Spleen (tissue), 7 donors: Measurements from ENCODE around the gene RABAC1.

Experiments
- CTCF ChIP-seq, 11 experiments: fragments of 200-600 bp in 7 of 11; fragments of 450-650 bp in 4 of 11; sonication (generic) in 4 of 11; IDR thresholded peaks in 8 of 11; conservative IDR thresholded peaks in 3 of 11; 1 replicate in 7 of 11; 2 replicates in 4 of 11; pipeline versions ENCODE4 v1.4.0 to v1.8.0; 2016 to 2021; ENCODE audit warnings: antibody characterized with exemption in 11 of 11, inconsistent platforms in 4 of 11, mild to moderate bottlenecking in 1 of 11
- POLR2AphosphoS5 ChIP-seq, 3 donors: sonication (generic); formaldehyde crosslinking; IDR thresholded peaks; one replicate each; pipeline ENCODE4 v1.5.1; 2017; ENCODE audit warnings: antibody characterized with exemption in 3 of 3
- donor health status: DM: no; HTN: no; CAD: no; lungs with moderate emphysema.
- donor health status: DM: no; HTN: no; CAD: no.
- donor health status: DM: no; HTN: no; CAD: no.

DNA sequence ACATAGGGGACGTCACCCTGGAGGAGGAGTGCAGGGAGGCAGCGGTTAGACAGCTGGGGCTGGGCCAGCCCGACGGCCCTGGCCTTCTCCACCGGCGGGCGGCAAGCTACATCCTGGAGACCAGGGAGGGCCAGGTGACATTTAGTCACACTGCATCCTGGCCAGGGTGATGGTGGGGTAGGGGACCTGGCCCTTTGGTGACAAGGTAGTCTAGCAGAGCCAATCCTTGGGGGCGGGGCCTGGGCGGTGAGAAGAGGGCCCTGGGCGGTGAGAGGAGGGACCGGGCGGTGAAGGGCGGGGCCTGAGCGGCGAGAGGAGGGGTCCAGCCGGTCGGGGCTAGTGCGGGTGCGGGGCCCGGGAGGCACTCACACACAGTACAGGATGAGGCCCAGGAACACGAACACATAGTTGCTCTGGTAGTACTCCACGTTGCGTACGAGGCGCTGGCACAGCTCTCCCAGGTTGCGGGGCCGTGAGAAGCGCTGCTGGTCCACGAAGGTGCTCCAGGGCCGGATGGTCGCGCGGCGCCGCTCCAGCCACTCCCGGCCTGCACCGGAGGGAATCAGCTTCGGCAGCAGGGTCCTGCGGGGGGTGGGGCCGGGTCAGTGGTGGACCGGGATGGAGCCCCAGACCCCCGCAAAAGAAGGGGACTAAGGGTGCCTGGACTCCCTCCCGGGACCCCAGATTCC is 610 bp downstream of the RABAC1 start:
- TF ChIP-seq CTCF (IDR thresholded peaks at IDR 0.05 in 8 of 11, conservative IDR thresholded peaks at IDR 0.05 in 3 of 11) (no peak), POLR2AphosphoS5 (IDR thresholded peaks at IDR 0.05) (peak; percentile 78 to 85 (median 80))
